H9 (cell line): Measurements from ENCODE around the gene SPDYC. TPM values are rescaled to one million over a fixed set of nuclear protein-coding genes. Genes with fewer than 3 reads are reported as not detected.

Source experiments
- DNase-seq: peaks from one replicate; pipeline ENCODE4 v3.0.0-alpha.2; 2017
- H2AFZ ChIP-seq: one replicate; pipeline ENCODE4 v1.6.1; 2013; ENCODE audit warnings: mild to moderate bottlenecking, low read length, control low read depth, moderate library complexity
- H2AK5ac ChIP-seq: 2 replicates; pipeline ENCODE4 v1.6.1; 2013; ENCODE audit warnings: low read length, control low read depth, mixed read lengths; ENCODE audit not compliant: insufficient read length
- H2BK120ac ChIP-seq: one replicate; pipeline ENCODE4 v1.6.1; 2013; ENCODE audit warnings: low read depth, mild to moderate bottlenecking, low read length, control low read depth, inconsistent platforms; ENCODE audit not compliant: poor library complexity, severe bottlenecking
- H2BK12ac ChIP-seq: 2 replicates; pipeline ENCODE4 v1.6.1; 2013; ENCODE audit warnings: low read length, control low read depth, mixed read lengths, low read depth; ENCODE audit not compliant: insufficient read length
- H2BK15ac ChIP-seq: 2 replicates; pipeline ENCODE4 v1.6.1; 2013; ENCODE audit warnings: low read depth, low read length, control low read depth
- H2BK20ac ChIP-seq: one replicate; pipeline ENCODE4 v1.6.1; 2013; ENCODE audit warnings: low read depth, mild to moderate bottlenecking, low read length, control low read depth, inconsistent platforms; ENCODE audit not compliant: poor library complexity, severe bottlenecking
- H2BK5ac ChIP-seq: 2 replicates; pipeline ENCODE4 v1.6.1; 2013; ENCODE audit warnings: low read length, control low read depth, mixed read lengths; ENCODE audit not compliant: insufficient read length
- H3K14ac ChIP-seq: 2 replicates; pipeline ENCODE4 v1.6.1; 2013; ENCODE audit warnings: low read length, control low read depth; ENCODE audit not compliant: insufficient read depth
- H3K18ac ChIP-seq: 2 replicates; pipeline ENCODE4 v1.6.1; 2013; ENCODE audit warnings: low read depth, mild to moderate bottlenecking, mixed read lengths, low read length, control low read depth; ENCODE audit not compliant: insufficient read length
- H3K23ac ChIP-seq: 2 replicates; pipeline ENCODE4 v1.6.1; 2013; ENCODE audit warnings: low read length, control low read depth, mixed read lengths, low read depth; ENCODE audit not compliant: insufficient read length
- H3K23me2 ChIP-seq: 2 replicates; pipeline ENCODE4 v1.6.1; 2013; ENCODE audit warnings: low read depth, mild to moderate bottlenecking, mixed read lengths, low read length, control low read depth; ENCODE audit not compliant: insufficient read length, poor library complexity, severe bottlenecking
- H3K27ac ChIP-seq: 2 replicates; pipeline ENCODE4 v1.5.1; 2013; ENCODE audit warnings: low read length, control low read depth, mixed read lengths, low read depth; ENCODE audit not compliant: insufficient read length
- H3K27me3 ChIP-seq: 2 replicates; pipeline ENCODE4 v1.6.1; 2013; ENCODE audit warnings: low read length, control low read depth, inconsistent platforms; ENCODE audit not compliant: insufficient read depth
- H3K4ac ChIP-seq: 2 replicates; pipeline ENCODE4 v1.6.1; 2013; ENCODE audit warnings: low read depth, mild to moderate bottlenecking, control low read depth, inconsistent platforms, low read length, moderate library complexity
- H3K4me1 ChIP-seq: 2 replicates; pipeline ENCODE4 v1.6.1; 2013; ENCODE audit warnings: low read length, control low read depth, inconsistent platforms; ENCODE audit not compliant: insufficient read depth
- H3K4me2 ChIP-seq: 2 replicates; pipeline ENCODE4 v1.6.1; 2013; ENCODE audit warnings: low read length, control low read depth, mixed read lengths; ENCODE audit not compliant: insufficient read length, insufficient read depth
- H3K56ac ChIP-seq: 2 replicates; pipeline ENCODE4 v1.6.1; 2013; ENCODE audit warnings: low read depth, mild to moderate bottlenecking, mixed read lengths, low read length, control low read depth; ENCODE audit not compliant: insufficient read length
- H3K79me1 ChIP-seq: 2 replicates; pipeline ENCODE4 v1.6.1; 2013; ENCODE audit warnings: low read depth, mild to moderate bottlenecking, moderate library complexity, low read length, control low read depth, inconsistent platforms; ENCODE audit not compliant: insufficient read depth, poor library complexity, severe bottlenecking
- H3K79me2 ChIP-seq: 2 replicates; pipeline ENCODE4 v1.6.1; 2013; ENCODE audit warnings: low read length, control low read depth, inconsistent platforms; ENCODE audit not compliant: insufficient read depth
- H3K9ac ChIP-seq: 2 replicates; pipeline ENCODE4 v1.6.1; 2013; ENCODE audit warnings: low read length, control low read depth, mixed read lengths; ENCODE audit not compliant: insufficient read length; ENCODE audit errors: extremely low read depth
- H3K9me3 ChIP-seq: one replicate; pipeline ENCODE4 v1.6.1; 2013; ENCODE audit warnings: low read depth, low read length, inconsistent platforms; ENCODE audit not compliant: control insufficient read depth
- H3T11ph ChIP-seq: one replicate; pipeline ENCODE4 v1.6.1; 2013; ENCODE audit warnings: mild to moderate bottlenecking, low read length, control low read depth, inconsistent platforms
- H4K20me1 ChIP-seq: one replicate; pipeline ENCODE4 v1.6.1; 2013; ENCODE audit not compliant: control insufficient read depth, insufficient read length, insufficient read depth
- H4K5ac ChIP-seq: 2 replicates; pipeline ENCODE4 v1.6.1; 2013; ENCODE audit warnings: low read depth, mild to moderate bottlenecking, mixed read lengths, low read length, control low read depth; ENCODE audit not compliant: insufficient read length
- H4K8ac ChIP-seq: replicated peaks from 2 replicates; pipeline ENCODE4 v1.6.1; 2013; ENCODE audit warnings: low read length, control low read depth, mixed read lengths, low read depth; ENCODE audit not compliant: insufficient read length
- H4K91ac ChIP-seq: 2 replicates; pipeline ENCODE4 v1.6.1; 2013; ENCODE audit warnings: low read depth, mild to moderate bottlenecking, moderate library complexity, mixed read lengths, low read length, control low read depth; ENCODE audit not compliant: insufficient read length
- H3K27ac Mint-ChIP-seq, 3 experiments: 2 replicates in 2 of 3; 3 replicates in 1 of 3; pipeline ENCODE4 v1.8.0; 2020 to 2021; ENCODE audit warnings: mixed read lengths in 3 of 3, mild to moderate bottlenecking in 1 of 3, moderate library complexity in 1 of 3
- H3K27me3 Mint-ChIP-seq: 2 replicates; pipeline ENCODE4 v1.8.0; 2021; ENCODE audit warnings: low read depth, mild to moderate bottlenecking, moderate library complexity, mixed read lengths
- H3K36me3 Mint-ChIP-seq, 3 experiments: 2 replicates in 2 of 3; 3 replicates in 1 of 3; pipeline ENCODE4 v1.8.0; 2020 to 2021; ENCODE audit warnings: low read depth in 3 of 3, mixed read lengths in 3 of 3; ENCODE audit not compliant: insufficient read depth in 1 of 3
- H3K4me1 Mint-ChIP-seq, 2 experiments: 2 replicates each; pipeline ENCODE4 v1.8.0; 2020; ENCODE audit warnings: mixed read lengths in 2 of 2
- H3K4me3 Mint-ChIP-seq, 2 experiments: 2 replicates in 1 of 2; 3 replicates in 1 of 2; pipeline ENCODE4 v1.8.0; 2020 to 2021; ENCODE audit warnings: mild to moderate bottlenecking in 2 of 2, mixed read lengths in 2 of 2, moderate library complexity in 1 of 2
- H3K9me3 Mint-ChIP-seq, 2 experiments: 2 replicates in 1 of 2; 3 replicates in 1 of 2; pipeline ENCODE4 v1.8.0; 2020; ENCODE audit warnings: mild to moderate bottlenecking in 2 of 2, mixed read lengths in 2 of 2, moderate library complexity in 1 of 2
- CTCF ChIP-seq: fragments of 200-600 bp; sonication (generic); conservative IDR thresholded peaks from 3 replicates; pipeline ENCODE4 v1.8.0; 2021; ENCODE audit warnings: antibody characterized with exemption, mild to moderate bottlenecking
- WGBS: extraction: QIAGEN DNeasy Blood & Tissue Kit; methylation state at CpG from one replicate; pipeline ENCODE4 v1.1.7; 2013; ENCODE audit warnings: missing lambda C conversion rate, low lambda C conversion rate, mixed read lengths; ENCODE audit not compliant: insufficient read length; ENCODE audit errors: extremely low coverage; 5-methylcytosine and 5-hydroxymethylcytosine counted together
- microRNA-seq: library from miRNA; unstranded; fragments of <30 nt; microRNA quantifications from one replicate; pipeline ENCODE4, GENCODE V29; 2020; ENCODE audit warnings: borderline microRNAs expressed
- total RNA-seq: library from RNA; stranded (reverse); gene quantifications from 2 replicates; pipeline ENCODE4 v1.2.1, GENCODE V29; 2021

SPDYC gene
- total RNA-seq, 1 experiment from 2014 or later: 0.61 TPM

- Histone ChIP-seq H3K23ac (no peak overlapping the region), H2BK120ac (no peak overlapping the region), H2AK5ac (no peak overlapping the region), H3K79me1 (no peaks in the 10 kb centered on the region), H3K4ac (no peak overlapping the region), H4K20me1 (no peaks in the 10 kb centered on the region), H3K23me2 (peaks cover 6% of the 10 kb centered on the region), H3K4me1 (no peaks in the 10 kb centered on the region; the same call in 1 of the 2 replicates), H2AFZ (no peak overlapping the region), H4K91ac (no peak overlapping the region), H2BK12ac (no peak overlapping the region), H4K5ac (no peak overlapping the region), H3K79me2 (no peaks in the 10 kb centered on the region), H2BK5ac (no peak overlapping the region), H3K9ac (no peak overlapping the region), H2BK20ac (no peak overlapping the region), H3K14ac (no peak overlapping the region; the same call in 1 of the 2 replicates), H3K27me3 (no peaks in the 10 kb centered on the region), H3K9me3 (no peaks in the 10 kb centered on the region), H3K27ac (no peak overlapping the region), H3T11ph (no peak overlapping the region), H3K56ac (no peak overlapping the region), H3K18ac (no peak overlapping the region), H4K8ac (no peak overlapping the region), H2BK15ac (no peak overlapping the region), H3K4me2 (no peak overlapping the region)
- Mint-ChIP-seq H3K27me3 (no peaks in the 10 kb centered on the region), H3K27ac (no peak overlapping the region), H3K9me3 (no peaks in the 10 kb centered on the region), H3K4me3 (no peak overlapping the region), H3K4me1 (peaks cover 12 to 27% of the 10 kb centered on the region in 2 experiments), H3K36me3 (peaks cover 5 to 10% (median 6%) of the 10 kb centered on the region in 3 experiments; a peak in 5 of 7 replicates)
- TF ChIP-seq CTCF: no peak
- WGBS: no CpG with 5 or more reads among the region's 10 CpGs
- DNase-seq: peak; percentile 16
Measured at GRCh38 chr11:65221026-65221425, 51.0 kb downstream of the SPDYC start.

Small RNA genes within 50 kb of the gene (microRNA-seq; reads per million reads assigned to microRNA genes)
- not detected for gene MIR6751

Other genes with a start within 250 kb of the SPDYC start
- 5.0 and 6.3 TPM in 2 replicates for gene PPP2R5B, start 245.5 kb upstream of the SPDYC start, total RNA-seq
- 1.3 and 2.1 TPM in 2 replicates for gene GPHA2, start 234.3 kb upstream of the SPDYC start, total RNA-seq
- gene MAJIN, start 198.1 kb upstream of the SPDYC start, total RNA-seq: not detected in 2 replicates
- 0.72 and 1.0 TPM in 2 replicates for gene BATF2, start 173.3 kb upstream of the SPDYC start, total RNA-seq
- 200 and 203 TPM in 2 replicates for gene ARL2, start 156.1 kb upstream of the SPDYC start, total RNA-seq
- 24.3 and 25.7 TPM in 2 replicates for gene SNX15, start 142.8 kb upstream of the SPDYC start, total RNA-seq
- 20.7 and 21.9 TPM in 2 replicates for gene SAC3D1, start 129.0 kb upstream of the SPDYC start, total RNA-seq
- gene NAALADL1, start 111.7 kb upstream of the SPDYC start, total RNA-seq: 1.0 and 1.2 TPM in 2 replicates
- 93.9 and 94.8 TPM in 2 replicates for gene CDCA5, start 86.2 kb upstream of the SPDYC start, total RNA-seq
- 24.2 and 26.7 TPM in 2 replicates for gene ZFPL1, start 86.0 kb upstream of the SPDYC start, total RNA-seq
- gene VPS51, start 74.0 kb upstream of the SPDYC start, total RNA-seq: 94.7 and 98.5 TPM in 2 replicates
- gene TM7SF2, start 58.4 kb upstream of the SPDYC start, total RNA-seq: 74.8 and 76.1 TPM in 2 replicates
- 18.3 and 19.0 TPM in 2 replicates for gene ZNHIT2, start 52.5 kb upstream of the SPDYC start, total RNA-seq
- gene FAU, start 48.1 kb upstream of the SPDYC start, total RNA-seq: 898 and 954 TPM in 2 replicates
- 66.7 and 73.4 TPM in 2 replicates for gene MRPL49, start 47.9 kb upstream of the SPDYC start, total RNA-seq
- 31.3 and 31.6 TPM in 2 replicates for gene SYVN1, start 35.7 kb upstream of the SPDYC start, total RNA-seq
- 175 and 178 TPM in 2 replicates for gene CAPN1, start 11.7 kb downstream of the SPDYC start, total RNA-seq
- 37.7 and 41.5 TPM in 2 replicates for gene POLA2, start 91.7 kb downstream of the SPDYC start, total RNA-seq
- gene CDC42EP2, start 144.6 kb downstream of the SPDYC start, total RNA-seq: 10.9 and 11.9 TPM in 2 replicates
- gene DPF2, start 163.6 kb downstream of the SPDYC start, total RNA-seq: 75.3 and 81.4 TPM in 2 replicates
- 0.66 and 1.2 TPM in 2 replicates for gene TIGD3, start 184.5 kb downstream of the SPDYC start, total RNA-seq
- 1.1 and 1.6 TPM in 2 replicates for gene SLC25A45, start 212.4 kb downstream of the SPDYC start, total RNA-seq
- 19.0 and 22.7 TPM in 2 replicates for gene FRMD8, start 216.4 kb downstream of the SPDYC start, total RNA-seq